NOMO-1 treated with dmso at 0.1 percent for 144 hours (cell line): ENCODE data around the gene MALSU1.

ENCODE experiments used
- DNase-seq: peaks from one replicate; lab custom pipeline; 2025; ENCODE audit not compliant: unreplicated experiment; lab: John Stamatoyannopoulos, UW

MALSU1 gene

GRCh38 chr7:23298885-23299769 lies at the start of gene MALSU1:
Gene MALSU1, plus strand, starts transcription at chr7:23299339. Its CDS starts 14 bp downstream, at chr7:23299353.
- DNase-seq, result peak; percentile 97

GRCh38 chr7:23249486-23249885 lies 49.7 kb upstream of the MALSU1 start:
- DNase-seq, result no peak

DNA sequence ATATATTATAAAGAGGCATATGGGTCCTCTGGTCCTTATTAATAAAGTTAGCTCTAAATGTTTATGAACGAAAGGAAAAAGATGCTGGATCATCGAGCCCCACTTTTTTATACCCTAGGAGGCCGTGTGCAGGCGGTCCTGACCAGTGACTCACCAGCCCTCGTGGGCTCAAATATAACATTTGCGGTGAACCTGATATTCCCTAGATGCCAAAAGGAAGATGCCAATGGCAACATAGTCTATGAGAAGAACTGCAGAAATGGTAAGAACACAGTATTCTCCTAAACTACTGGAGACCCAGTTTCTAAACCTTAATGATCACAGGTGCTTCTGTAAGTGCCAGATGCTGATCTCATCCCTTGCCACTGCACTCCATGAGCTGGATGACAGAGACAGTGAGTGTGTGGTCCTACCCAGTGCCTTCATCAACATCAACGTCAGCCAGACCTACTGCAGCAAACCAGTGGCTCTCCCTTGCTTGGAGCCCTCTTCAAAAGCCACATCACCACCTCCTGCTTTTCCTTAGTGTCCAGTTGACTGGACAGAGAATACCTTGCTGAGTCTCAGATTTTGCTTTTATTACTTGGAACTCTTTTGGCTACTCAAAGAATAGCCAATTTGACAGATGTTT lies 45.0 kb upstream of the MALSU1 start:
- DNase-seq, result no peak

GRCh38 chr7:23256731-23257130 lies 42.4 kb upstream of the MALSU1 start:
- no peak for DNase-seq

GRCh38 chr7:23260371-23260770 lies 38.8 kb upstream of the MALSU1 start:
- DNase-seq, result no peak

GRCh38 chr7:23261843-23262452 lies 37.2 kb upstream of the MALSU1 start:
- peak; percentile 16 for DNase-seq

GRCh38 chr7:23264916-23265458 lies 34.2 kb upstream of the MALSU1 start:
- DNase-seq, result no peak

- DNase-seq, result no peak
Observed at GRCh38 chr7:23266918-23267317, 32.2 kb upstream of the MALSU1 start.

GRCh38 chr7:23267357-23267756 lies 31.8 kb upstream of the MALSU1 start:
- no peak for DNase-seq

- DNase-seq, result no peak
Observed at GRCh38 chr7:23268167-23268566, 31.0 kb upstream of the MALSU1 start.

DNA sequence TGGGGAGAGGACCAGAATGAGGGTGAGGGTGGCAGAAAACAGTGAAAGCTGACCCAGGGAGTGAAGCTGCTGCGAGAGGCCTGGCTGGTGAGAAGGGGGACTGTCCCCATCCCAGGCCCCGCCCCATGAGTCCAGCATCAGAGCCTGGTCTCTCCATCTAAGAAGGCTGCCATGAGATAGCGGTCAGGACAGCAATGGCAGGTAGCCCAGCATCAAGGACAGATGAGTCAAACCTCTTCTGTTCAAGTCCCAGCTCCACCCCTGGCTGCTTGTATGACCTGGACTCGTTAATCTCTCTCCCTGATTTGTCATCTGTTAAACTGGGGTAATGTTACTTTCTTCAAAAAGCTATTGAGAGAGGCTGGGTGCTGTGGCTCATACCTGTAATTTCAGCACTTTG lies 30.4 kb upstream of the MALSU1 start:
- DNase-seq, result no peak

- DNase-seq, result no peak
Observed at GRCh38 chr7:23272275-23272674, 26.9 kb upstream of the MALSU1 start.

DNA sequence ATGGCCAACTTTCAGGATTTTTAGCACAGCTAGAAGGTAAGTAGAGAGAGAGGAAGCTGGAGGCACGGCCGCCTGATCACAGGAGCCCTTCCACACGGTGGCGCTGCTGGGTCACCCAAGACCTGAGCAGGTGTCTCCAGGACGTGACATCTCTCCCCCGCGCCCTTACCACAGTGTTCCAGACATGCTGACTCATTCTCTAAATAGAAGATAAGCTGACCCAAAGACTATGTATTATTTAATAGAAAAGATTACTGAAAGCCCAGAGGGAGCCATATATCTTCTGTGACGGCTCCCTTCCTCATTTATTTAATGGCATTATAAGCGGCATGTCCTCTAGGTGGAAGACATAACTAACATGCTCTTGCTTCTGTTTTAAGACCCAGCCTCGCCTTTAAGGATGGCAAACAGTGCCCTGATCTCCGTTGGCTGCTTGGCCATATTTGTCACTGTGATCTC lies 26.0 kb upstream of the MALSU1 start:
- DNase-seq, result peak; percentile 77

DNA sequence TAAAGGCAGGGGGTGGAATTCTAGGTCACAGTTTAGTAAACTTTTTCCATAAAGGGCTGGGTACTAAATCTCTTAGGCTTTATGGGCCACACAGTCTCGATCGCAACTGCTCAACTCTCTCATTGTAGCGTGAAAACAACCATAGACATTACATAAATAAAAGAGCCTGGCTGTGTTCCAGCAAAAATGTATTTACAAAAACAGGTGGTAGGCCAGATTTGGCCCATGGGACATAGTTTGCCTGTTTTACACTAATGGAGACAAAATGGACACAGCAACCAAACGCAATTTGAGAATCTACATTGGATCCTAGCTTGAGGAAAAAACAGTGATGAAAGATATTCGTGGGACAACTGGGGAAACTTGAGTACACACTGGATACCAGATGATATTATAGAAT lies 23.2 kb upstream of the MALSU1 start:
- DNase-seq, result no peak

- DNase-seq, result peak; percentile 32
Observed at GRCh38 chr7:23276376-23276775, 22.8 kb upstream of the MALSU1 start.

DNA sequence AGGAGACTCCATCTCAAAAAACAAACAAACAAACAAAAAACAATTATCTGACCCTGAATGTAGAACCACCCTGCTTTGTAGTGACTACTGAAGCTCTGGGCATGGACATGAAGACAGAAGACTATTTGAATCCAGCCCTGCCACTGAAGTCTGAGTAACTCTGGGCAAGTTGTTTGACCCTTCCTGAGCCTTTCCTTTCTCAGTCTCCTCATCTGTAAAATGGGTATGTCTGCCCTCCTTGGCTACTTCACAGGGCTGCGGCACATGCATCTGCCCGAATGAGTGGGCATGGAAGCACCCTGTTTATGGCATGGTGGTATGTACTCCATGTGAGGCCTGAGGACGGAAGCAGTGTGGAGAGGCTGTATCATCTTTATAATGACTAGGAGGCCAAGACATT lies 22.2 kb upstream of the MALSU1 start:
- no peak for DNase-seq

GRCh38 chr7:23277359-23277989 lies 21.7 kb upstream of the MALSU1 start:
- peak; percentile 51 for DNase-seq

- no peak for DNase-seq
Observed at GRCh38 chr7:23279819-23280525, 19.2 kb upstream of the MALSU1 start.

DNA sequence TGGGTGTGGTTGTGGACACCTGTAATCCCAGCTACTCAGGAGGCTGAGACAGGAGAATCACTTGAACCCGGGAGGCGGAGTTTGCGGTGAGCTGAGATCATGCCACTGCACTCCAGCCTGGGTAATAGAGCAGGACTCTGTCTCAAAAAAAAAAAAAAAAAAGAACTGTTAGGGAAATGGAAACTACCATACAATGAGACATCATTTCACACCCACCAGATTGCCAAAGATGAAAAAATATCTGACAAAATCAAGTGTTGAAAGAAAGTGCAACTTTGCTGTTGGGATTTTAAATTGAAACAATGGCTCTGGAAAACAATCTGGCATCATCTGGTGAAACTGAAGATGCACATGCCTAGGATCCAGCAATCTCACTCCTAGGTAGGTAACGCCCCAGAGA lies 16.1 kb upstream of the MALSU1 start:
- DNase-seq, result no peak

DNA sequence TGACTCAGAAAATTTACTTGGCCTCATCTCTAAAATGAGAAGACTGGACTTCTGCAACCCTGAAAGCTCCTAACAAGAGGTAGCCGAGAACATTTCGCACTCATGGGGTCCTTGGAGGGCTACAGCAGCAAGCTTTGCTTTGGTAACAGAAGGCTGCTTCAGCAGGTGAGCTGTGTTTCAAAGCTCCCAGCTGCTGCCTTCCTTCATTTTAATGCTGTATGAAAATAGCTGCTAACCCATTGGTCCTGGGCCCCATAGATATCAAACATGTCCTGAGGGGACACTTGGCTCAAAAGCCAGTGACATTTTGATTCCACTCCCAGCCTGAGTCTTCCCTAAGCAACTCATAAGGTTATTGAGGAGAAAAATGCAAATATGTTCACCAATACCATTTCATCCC lies 14.3 kb upstream of the MALSU1 start:
- no peak for DNase-seq
